Measurements from ENCODE around the gene NHLH1.

NHLH1 gene

GRCh38 chr1:160338580-160338979 lies 28.3 kb upstream of the NHLH1 start:
- Histone ChIP-seq H3K4me1 (ENCODE audit: control extremely low read depth in 1 of 4, control insufficient read depth in 4 of 4, insufficient read depth in 4 of 4, low read length in 3 of 4) (peaks cover 8 to 17% (median 9%) of the 10 kb centered on the region in 4 experiments), H3K27me3 (replicated peaks in 2 of 5; ENCODE audit: control insufficient read depth in 4 of 5, insufficient read depth in 5 of 5, low read length in 4 of 5) (no peaks in the 10 kb centered on the region), H3K4me3 (ENCODE audit: control insufficient read depth in 1 of 7, extremely low read depth in 1 of 7, insufficient read depth in 4 of 7, low read depth in 2 of 7, low read length in 6 of 7) (no peak overlapping the region), H3K27ac (ENCODE audit: insufficient read depth in 1 of 2, low read depth in 1 of 2, low read length in 2 of 2, poor library complexity in 1 of 2, severe bottlenecking in 2 of 2) (no peak overlapping the region), H3K36me3 (ENCODE audit: control insufficient read depth in 4 of 4, insufficient read depth in 4 of 4, low read length in 3 of 4) (peaks cover 20 to 51% (median 39%) of the 10 kb centered on the region in 4 experiments), H3K9me3 (ENCODE audit: control extremely low read depth in 1 of 5, control insufficient read depth in 4 of 5, insufficient read depth in 2 of 5, low read depth in 1 of 5, low read length in 4 of 5) (no peaks in the 10 kb centered on the region)
- ChIA-PET POLR2A (no interaction called here), CTCF (interaction anchor here (1.4 to 1.9 kb wide), 3 partner anchors 17 to 46 kb away, joined by 4 to 11 read pairs (median 5); no protein-coding TSS in a partner anchor)
- no peak for DNase-seq
- WGBS (ENCODE audit: insufficient coverage) = 85% methylated on average over 4 of the region's 4 CpGs

- H3K27ac ChIP-seq (ENCODE audit: insufficient read depth in 1 of 2, low read depth in 1 of 2, low read length in 2 of 2, poor library complexity in 1 of 2, severe bottlenecking in 2 of 2) = no peak overlapping the region
- peaks cover 15 to 28% (median 20%) of the 10 kb centered on the region in 4 experiments for H3K4me1 ChIP-seq (ENCODE audit: control extremely low read depth in 1 of 4, control insufficient read depth in 4 of 4, insufficient read depth in 4 of 4, low read length in 3 of 4)
- ChIA-PET POLR2A (interaction anchor here (0.6 kb wide), 1 partner anchor 1647 kb away, joined by 3 read pairs; no protein-coding TSS in a partner anchor), CTCF (interaction anchor here (0.6 to 1.9 kb wide), 7 partner anchors 12 to 647 kb away, joined by 3 to 11 read pairs (median 3); no protein-coding TSS in a partner anchor)
- 100% methylated on average over 1 of the region's 3 CpGs for WGBS (ENCODE audit: insufficient coverage)
- no peak overlapping the region for H3K4me3 ChIP-seq (ENCODE audit: control insufficient read depth in 1 of 7, extremely low read depth in 1 of 7, insufficient read depth in 4 of 7, low read depth in 2 of 7, low read length in 6 of 7)
- H3K36me3 ChIP-seq (ENCODE audit: control insufficient read depth in 4 of 4, insufficient read depth in 4 of 4, low read length in 3 of 4) = peaks cover 11 to 42% (median 32%) of the 10 kb centered on the region in 4 experiments
- no peaks in the 10 kb centered on the region for H3K27me3 ChIP-seq (replicated peaks in 2 of 5; ENCODE audit: control insufficient read depth in 4 of 5, insufficient read depth in 5 of 5, low read length in 4 of 5)
- no peak for DNase-seq
- no peaks in the 10 kb centered on the region for H3K9me3 ChIP-seq (ENCODE audit: control extremely low read depth in 1 of 5, control insufficient read depth in 4 of 5, insufficient read depth in 2 of 5, low read depth in 1 of 5, low read length in 4 of 5)
Measured at GRCh38 chr1:160340146-160340545, 26.7 kb upstream of the NHLH1 start.

GRCh38 chr1:160340866-160341265 lies 26.0 kb upstream of the NHLH1 start:
- ChIA-PET CTCF (no interaction called here), POLR2A (no interaction called here)
- 92% methylated on average over 1 of the region's 2 CpGs for WGBS (ENCODE audit: insufficient coverage)

GRCh38 chr1:160342526-160342925 lies 24.3 kb upstream of the NHLH1 start:
- POLR2A ChIA-PET = interaction anchor here (0.5 to 1.0 kb wide), 3 partner anchors 13 to 198 kb away, joined by 3 to 5 read pairs (median 3); no protein-coding TSS in a partner anchor
- H3K36me3 ChIP-seq (ENCODE audit: control insufficient read depth in 4 of 4, insufficient read depth in 4 of 4, low read length in 3 of 4) = peaks cover 13 to 44% (median 24%) of the 10 kb centered on the region in 4 experiments

More at GRCh38 chr1:160340866-160341265, 26.0 kb upstream of the NHLH1 start:
- Histone ChIP-seq H3K4me3 (ENCODE audit: control insufficient read depth in 1 of 7, extremely low read depth in 1 of 7, insufficient read depth in 4 of 7, low read depth in 2 of 7, low read length in 6 of 7) (no peak overlapping the region), H3K36me3 (ENCODE audit: control insufficient read depth in 4 of 4, insufficient read depth in 4 of 4, low read length in 3 of 4) (peaks cover 11 to 44% (median 30%) of the 10 kb centered on the region in 4 experiments), H3K27ac (ENCODE audit: insufficient read depth in 1 of 2, low read depth in 1 of 2, low read length in 2 of 2, poor library complexity in 1 of 2, severe bottlenecking in 2 of 2) (no peak overlapping the region), H3K27me3 (replicated peaks in 2 of 5; ENCODE audit: control insufficient read depth in 4 of 5, insufficient read depth in 5 of 5, low read length in 4 of 5) (no peaks in the 10 kb centered on the region), H3K4me1 (ENCODE audit: control extremely low read depth in 1 of 4, control insufficient read depth in 4 of 4, insufficient read depth in 4 of 4, low read length in 3 of 4) (peaks cover 15 to 28% (median 22%) of the 10 kb centered on the region in 4 experiments), H3K9me3 (ENCODE audit: control extremely low read depth in 1 of 5, control insufficient read depth in 4 of 5, insufficient read depth in 2 of 5, low read depth in 1 of 5, low read length in 4 of 5) (no peaks in the 10 kb centered on the region)
- DNase-seq = no peak

GRCh38 chr1:160342953-160343869 lies 23.7 kb upstream of the NHLH1 start, which contains the start of the genes COPA and NCSTN:
TSS of gene COPA (minus strand) at chr1:160343250. CDS start at chr1:160343170, 80 bp downstream.
TSS of gene NCSTN (plus strand) at chr1:160343383. CDS start at chr1:160343397, 14 bp downstream.
- ChIA-PET CTCF (interaction anchor here (0.8 to 26.0 kb wide), 4 partner anchors 12 to 121 kb away, joined by 3 to 437 read pairs (median 20); no protein-coding TSS in a partner anchor), POLR2A (interaction anchor here (0.7 kb wide), 1 partner anchor 85 kb away, joined by 6 read pairs; no protein-coding TSS in a partner anchor)
- DNase-seq = peak; percentile 94 to 97 (median 95)
- no peaks in the 10 kb centered on the region for H3K27me3 ChIP-seq (replicated peaks in 2 of 5; ENCODE audit: control insufficient read depth in 4 of 5, insufficient read depth in 5 of 5, low read length in 4 of 5)
- peak within 1 kb of the TSS; percentile 91 to 100 (median 98) for H3K4me3 ChIP-seq (ENCODE audit: control insufficient read depth in 1 of 7, extremely low read depth in 1 of 7, insufficient read depth in 4 of 7, low read depth in 2 of 7, low read length in 6 of 7)
- H3K36me3 ChIP-seq (ENCODE audit: control insufficient read depth in 4 of 4, insufficient read depth in 4 of 4, low read length in 3 of 4) = peaks cover 13 to 43% (median 24%) of the 10 kb centered on the region in 4 experiments
- no peaks in the 10 kb centered on the region for H3K9me3 ChIP-seq (ENCODE audit: control extremely low read depth in 1 of 5, control insufficient read depth in 4 of 5, insufficient read depth in 2 of 5, low read depth in 1 of 5, low read length in 4 of 5)
- peak within 1 kb of the TSS; percentile 98 to 99 for H3K27ac ChIP-seq (ENCODE audit: insufficient read depth in 1 of 2, low read depth in 1 of 2, low read length in 2 of 2, poor library complexity in 1 of 2, severe bottlenecking in 2 of 2)
- H3K4me1 ChIP-seq (ENCODE audit: control extremely low read depth in 1 of 4, control insufficient read depth in 4 of 4, insufficient read depth in 4 of 4, low read length in 3 of 4) = peaks cover 23 to 41% (median 32%) of the 10 kb centered on the region in 4 experiments
- 0% methylated on average over 50 of the region's 58 CpGs for WGBS (ENCODE audit: insufficient coverage)

More at GRCh38 chr1:160342526-160342925, 24.3 kb upstream of the NHLH1 start:
- Histone ChIP-seq H3K4me1 (ENCODE audit: control extremely low read depth in 1 of 4, control insufficient read depth in 4 of 4, insufficient read depth in 4 of 4, low read length in 3 of 4) (peaks cover 23 to 41% (median 32%) of the 10 kb centered on the region in 4 experiments), H3K9me3 (ENCODE audit: control extremely low read depth in 1 of 5, control insufficient read depth in 4 of 5, insufficient read depth in 2 of 5, low read depth in 1 of 5, low read length in 4 of 5) (no peaks in the 10 kb centered on the region), H3K27ac (ENCODE audit: insufficient read depth in 1 of 2, low read depth in 1 of 2, low read length in 2 of 2, poor library complexity in 1 of 2, severe bottlenecking in 2 of 2) (peak overlapping the region; percentile 98 to 99), H3K4me3 (ENCODE audit: control insufficient read depth in 1 of 7, extremely low read depth in 1 of 7, insufficient read depth in 4 of 7, low read depth in 2 of 7, low read length in 6 of 7) (peak overlapping the region; percentile 91 to 100 (median 98)), H3K27me3 (replicated peaks in 2 of 5; ENCODE audit: control insufficient read depth in 4 of 5, insufficient read depth in 5 of 5, low read length in 4 of 5) (no peaks in the 10 kb centered on the region)
- WGBS (ENCODE audit: insufficient coverage) = 0% methylated on average over 3 of the region's 7 CpGs
- DNase-seq = no peak
- CTCF ChIA-PET = interaction anchor here (0.8 to 1.0 kb wide), 4 partner anchors 11 to 52 kb away, joined by 3 to 7 read pairs (median 3); no protein-coding TSS in a partner anchor

GRCh38 chr1:160344241-160344640 lies 22.6 kb upstream of the NHLH1 start:
- Histone ChIP-seq H3K9me3 (ENCODE audit: control extremely low read depth in 1 of 5, control insufficient read depth in 4 of 5, insufficient read depth in 2 of 5, low read depth in 1 of 5, low read length in 4 of 5) (no peaks in the 10 kb centered on the region), H3K36me3 (ENCODE audit: control insufficient read depth in 4 of 4, insufficient read depth in 4 of 4, low read length in 3 of 4) (peaks cover 15 to 44% (median 24%) of the 10 kb centered on the region in 4 experiments), H3K4me3 (ENCODE audit: control insufficient read depth in 1 of 7, extremely low read depth in 1 of 7, insufficient read depth in 4 of 7, low read depth in 2 of 7, low read length in 6 of 7) (peak overlapping the region in 6 of 7 experiments; percentile 98 to 100 (median 98)), H3K27ac (ENCODE audit: insufficient read depth in 1 of 2, low read depth in 1 of 2, low read length in 2 of 2, poor library complexity in 1 of 2, severe bottlenecking in 2 of 2) (peak overlapping the region; percentile 98 to 99), H3K4me1 (ENCODE audit: control extremely low read depth in 1 of 4, control insufficient read depth in 4 of 4, insufficient read depth in 4 of 4, low read length in 3 of 4) (peaks cover 23 to 41% (median 32%) of the 10 kb centered on the region in 4 experiments), H3K27me3 (replicated peaks in 2 of 5; ENCODE audit: control insufficient read depth in 4 of 5, insufficient read depth in 5 of 5, low read length in 4 of 5) (no peaks in the 10 kb centered on the region)
- ChIA-PET POLR2A (no interaction called here), CTCF (interaction anchor here (0.8 to 26.0 kb wide), 5 partner anchors 10 to 120 kb away, joined by 3 to 437 read pairs (median 7); no protein-coding TSS in a partner anchor)
- DNase-seq = no peak
- WGBS (ENCODE audit: insufficient coverage) = 100% methylated on average over 1 of the region's 3 CpGs
